Spleen (tissue), 7 donors: Measurements from ENCODE around the gene RPA1.

Experiments used
- CTCF ChIP-seq, 11 experiments: fragments of 200-600 bp in 7 of 11; fragments of 450-650 bp in 4 of 11; sonication (generic) in 4 of 11; IDR thresholded peaks in 8 of 11; conservative IDR thresholded peaks in 3 of 11; 1 replicate in 7 of 11; 2 replicates in 4 of 11; pipeline versions ENCODE4 v1.4.0 to v1.8.0; 2016 to 2021; ENCODE audit warnings: antibody characterized with exemption in 11 of 11, inconsistent platforms in 4 of 11, mild to moderate bottlenecking in 1 of 11
- POLR2A ChIP-seq, 3 donors: fragments of 450-650 bp; IDR thresholded peaks; one replicate each; pipeline ENCODE4 v1.5.1; 2017; ENCODE audit warnings: antibody characterized with exemption in 3 of 3, mild to moderate bottlenecking in 1 of 3
- POLR2AphosphoS5 ChIP-seq, 3 donors: sonication (generic); formaldehyde crosslinking; IDR thresholded peaks; one replicate each; pipeline ENCODE4 v1.5.1; 2017; ENCODE audit warnings: antibody characterized with exemption in 3 of 3
- donor health status: DM: no; HTN: no; CAD: no; lungs with moderate emphysema.
- donor health status: DM: no; HTN: no; CAD: no.
- donor health status: DM: no; HTN: no; CAD: no.

GRCh38 chr17:1912146-1912545 lies 82.3 kb downstream of the RPA1 start:
- TF ChIP-seq CTCF (IDR thresholded peaks at IDR 0.05 in 8 of 11, conservative IDR thresholded peaks at IDR 0.05 in 3 of 11) (no peak), POLR2A (IDR thresholded peaks at IDR 0.05) (no peak), POLR2AphosphoS5 (IDR thresholded peaks at IDR 0.05) (no peak)
